C4-2B (cell line): Measurements from ENCODE around the gene CCSER1.

Experiments
- H3K27ac ChIP-seq: fragments of 450-650 bp; 2 replicates; pipeline ENCODE4 v1.5.1; 2017
- ZFX ChIP-seq: fragments of 450-650 bp; IDR thresholded peaks from 2 replicates; pipeline ENCODE4 v1.6.1; 2017
- TF ChIP-seq, protein P1 (sequence below): fragments of 450-650 bp; conservative IDR thresholded peaks from 2 replicates; pipeline ENCODE4 v1.5.1; 2017; ENCODE audit warnings: mild to moderate bottlenecking

The CCSER1 gene

DNA sequence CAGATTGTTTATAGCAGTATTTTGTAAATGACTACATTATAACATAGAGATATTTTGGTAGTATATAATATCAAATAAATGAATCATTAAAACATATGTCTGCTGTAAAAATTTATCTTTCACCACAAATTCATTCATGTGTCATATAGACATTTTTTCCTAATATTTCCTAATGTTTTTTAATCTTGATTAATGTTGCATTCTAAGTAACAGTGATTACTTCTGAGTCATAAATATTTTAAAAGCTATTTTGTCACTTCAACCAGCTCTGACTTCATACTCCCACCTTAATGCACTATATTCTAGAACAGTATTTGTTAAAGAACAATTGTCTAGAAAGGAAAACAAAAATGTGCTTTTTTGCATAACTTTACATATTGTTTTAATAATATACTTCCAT is 904.6 kb downstream of the CCSER1 start:
- no peak overlapping the region for H3K27ac ChIP-seq
- no peak for TF ChIP-seq ZFX
- TF ChIP-seq, protein P1, sequence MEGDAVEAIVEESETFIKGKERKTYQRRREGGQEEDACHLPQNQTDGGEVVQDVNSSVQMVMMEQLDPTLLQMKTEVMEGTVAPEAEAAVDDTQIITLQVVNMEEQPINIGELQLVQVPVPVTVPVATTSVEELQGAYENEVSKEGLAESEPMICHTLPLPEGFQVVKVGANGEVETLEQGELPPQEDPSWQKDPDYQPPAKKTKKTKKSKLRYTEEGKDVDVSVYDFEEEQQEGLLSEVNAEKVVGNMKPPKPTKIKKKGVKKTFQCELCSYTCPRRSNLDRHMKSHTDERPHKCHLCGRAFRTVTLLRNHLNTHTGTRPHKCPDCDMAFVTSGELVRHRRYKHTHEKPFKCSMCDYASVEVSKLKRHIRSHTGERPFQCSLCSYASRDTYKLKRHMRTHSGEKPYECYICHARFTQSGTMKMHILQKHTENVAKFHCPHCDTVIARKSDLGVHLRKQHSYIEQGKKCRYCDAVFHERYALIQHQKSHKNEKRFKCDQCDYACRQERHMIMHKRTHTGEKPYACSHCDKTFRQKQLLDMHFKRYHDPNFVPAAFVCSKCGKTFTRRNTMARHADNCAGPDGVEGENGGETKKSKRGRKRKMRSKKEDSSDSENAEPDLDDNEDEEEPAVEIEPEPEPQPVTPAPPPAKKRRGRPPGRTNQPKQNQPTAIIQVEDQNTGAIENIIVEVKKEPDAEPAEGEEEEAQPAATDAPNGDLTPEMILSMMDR = no peak

DNA sequence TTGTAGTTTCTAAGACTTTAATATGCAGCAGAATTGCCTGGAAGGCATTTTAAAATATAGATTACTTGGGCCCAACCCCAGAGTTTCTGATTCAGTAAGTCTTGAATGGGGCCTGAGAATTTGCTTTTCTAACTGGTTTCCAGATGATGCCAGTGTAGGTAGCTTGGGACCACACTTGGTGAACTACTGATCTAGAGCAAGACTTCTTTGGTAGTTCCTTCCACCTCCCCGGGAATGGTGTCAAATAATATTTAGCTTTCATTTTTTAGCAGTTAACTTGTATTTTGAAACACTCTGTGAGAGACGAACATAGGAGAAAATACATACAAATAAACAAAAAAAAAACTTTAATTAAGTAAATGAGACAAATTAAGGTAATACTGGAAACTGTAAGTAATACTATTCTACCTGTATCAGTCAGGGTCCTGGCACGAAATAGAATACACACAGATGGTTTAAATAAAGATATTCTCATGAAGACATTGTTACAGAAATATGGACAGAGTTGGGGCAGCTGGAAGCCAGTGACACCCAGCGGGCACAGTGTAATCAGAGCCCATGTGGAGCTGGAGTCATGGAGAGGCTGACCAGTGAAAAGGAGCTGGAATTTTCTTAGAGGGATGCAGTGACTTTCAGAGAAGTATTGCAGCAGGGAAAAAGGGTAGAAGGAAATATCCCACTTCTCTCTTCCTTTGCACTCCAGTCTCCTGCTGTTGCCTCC is 905.7 kb downstream of the CCSER1 start:
- TF ChIP-seq, protein P1 = no peak
- TF ChIP-seq ZFX = no peak
- H3K27ac ChIP-seq = no peak overlapping the region

DNA sequence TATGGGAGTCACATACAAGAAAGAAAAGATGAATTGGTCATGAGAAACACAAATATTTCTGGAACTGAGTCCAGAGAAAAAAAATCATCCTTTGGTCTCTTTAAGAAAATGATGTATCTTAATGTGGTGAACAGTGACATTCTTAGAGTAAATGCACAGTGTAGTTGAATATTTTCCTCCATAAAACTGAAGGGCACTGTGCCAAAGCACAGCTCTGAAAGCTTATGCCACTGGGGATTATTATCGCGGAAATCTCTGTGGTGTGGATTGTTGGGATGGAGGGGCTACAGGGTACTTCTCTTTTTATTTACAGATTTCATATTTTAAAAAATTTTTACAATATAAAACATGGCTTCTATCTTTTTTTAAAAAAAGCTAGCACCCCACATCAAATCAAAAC is 908.1 kb downstream of the CCSER1 start:
- TF ChIP-seq, protein P1 = no peak
- TF ChIP-seq ZFX = no peak
- H3K27ac ChIP-seq = no peak overlapping the region

DNA sequence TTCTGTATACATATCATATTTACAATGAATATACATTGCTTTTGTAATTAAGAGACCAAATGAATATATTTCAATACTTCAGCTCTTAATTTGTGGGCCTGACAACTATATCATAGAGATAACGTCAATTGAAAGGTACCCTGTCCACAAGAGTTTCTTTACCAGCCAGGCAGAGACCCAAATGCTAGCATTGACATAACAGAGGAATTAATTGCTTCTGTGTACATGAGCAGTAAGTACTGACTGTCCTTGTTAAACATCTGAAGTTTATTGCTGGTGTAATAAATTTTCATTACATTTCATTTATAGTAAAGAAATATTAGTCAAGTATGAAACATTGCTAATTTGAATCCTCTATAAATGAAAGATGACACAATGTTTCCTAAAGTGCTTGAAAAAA is 910.8 kb downstream of the CCSER1 start:
- no peak for TF ChIP-seq ZFX
- TF ChIP-seq, protein P1 = no peak
- H3K27ac ChIP-seq = no peak overlapping the region

DNA sequence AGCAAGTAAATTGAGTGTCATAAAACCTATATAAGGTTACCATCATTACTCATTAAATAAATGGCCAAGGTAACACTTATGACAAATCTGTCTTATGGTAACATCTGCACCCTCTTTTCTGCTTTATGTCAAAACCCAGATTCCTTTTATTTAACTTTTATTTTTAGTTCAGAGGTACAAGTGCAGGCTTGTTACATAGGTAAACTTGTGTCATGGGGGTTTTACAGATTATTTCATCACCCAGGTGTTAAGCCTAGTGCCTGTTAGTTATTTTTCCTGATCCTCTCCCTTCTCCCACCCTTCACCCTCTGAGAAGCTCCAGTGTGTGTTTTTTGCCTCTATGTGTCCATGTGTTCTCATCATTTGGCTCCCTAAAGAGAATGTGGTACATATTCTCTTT is 930.7 kb downstream of the CCSER1 start:
- TF ChIP-seq, protein P1 = no peak
- no peak for TF ChIP-seq ZFX
- H3K27ac ChIP-seq = no peak overlapping the region

DNA sequence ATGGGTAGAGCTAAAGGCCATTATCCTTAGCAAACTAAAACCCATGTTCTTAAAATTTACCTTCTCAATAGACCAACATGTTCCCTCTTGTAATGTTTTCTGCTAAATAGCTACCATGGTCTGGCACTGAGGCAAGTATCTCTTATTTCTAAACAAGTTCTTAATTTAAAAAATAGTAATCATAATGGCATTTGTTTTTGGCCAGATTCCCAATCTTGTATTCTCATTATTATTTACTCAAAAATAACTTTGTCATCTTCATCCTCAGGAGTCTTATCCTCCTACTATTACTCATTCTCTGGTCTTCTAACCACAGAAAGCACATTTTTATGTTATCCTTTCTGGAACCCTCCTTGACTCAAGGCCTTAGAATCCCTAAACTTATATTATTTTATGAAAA is 931.2 kb downstream of the CCSER1 start:
- no peak for TF ChIP-seq ZFX
- TF ChIP-seq, protein P1 = no peak
- H3K27ac ChIP-seq = no peak overlapping the region

DNA sequence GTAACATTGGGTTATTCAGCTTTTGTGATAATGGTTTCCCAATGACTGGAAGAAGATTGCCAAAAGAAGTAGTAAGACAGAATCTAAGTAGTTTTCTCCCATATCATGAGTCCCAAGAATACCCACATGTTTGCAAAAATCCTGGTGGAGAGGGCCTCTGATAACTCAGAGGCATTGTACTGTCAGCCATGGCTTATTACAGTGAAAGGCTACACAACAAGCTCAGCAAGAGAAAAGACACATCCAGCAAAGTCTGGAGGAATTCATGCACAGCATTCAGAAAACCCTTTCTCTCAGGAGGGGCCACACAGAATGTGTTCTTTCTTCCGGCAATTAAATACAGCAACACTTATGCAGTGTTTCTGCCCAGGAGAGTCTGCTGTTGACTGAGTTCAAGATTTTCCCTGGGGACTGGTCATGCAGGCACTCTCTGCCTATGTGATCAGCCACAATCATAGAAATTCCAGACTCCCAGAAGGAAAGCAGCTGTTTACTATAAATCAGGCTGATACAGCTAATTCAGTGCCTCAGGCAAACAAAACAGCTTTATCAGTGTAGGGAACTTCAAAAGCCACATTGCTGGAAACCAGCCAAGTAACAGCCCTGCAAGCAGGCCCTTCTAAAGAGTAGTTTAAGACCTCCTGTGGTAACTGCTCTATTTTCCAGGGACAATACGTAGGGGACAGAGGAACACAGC is 937.1 kb downstream of the CCSER1 start:
- no peak for TF ChIP-seq ZFX
- TF ChIP-seq, protein P1 = no peak
- H3K27ac ChIP-seq = no peak overlapping the region
